GM19463 (cell line): ENCODE measurements around the gene GNB4.

Experiments
- ATAC-seq: cut with Tn5 transposase; IDR thresholded peaks from one replicate; pipeline ENCODE4 v1.9.1; 2021; ENCODE audit warnings: mild to moderate bottlenecking, moderate library complexity; ENCODE audit not compliant: unreplicated experiment

GNB4 gene

DNA sequence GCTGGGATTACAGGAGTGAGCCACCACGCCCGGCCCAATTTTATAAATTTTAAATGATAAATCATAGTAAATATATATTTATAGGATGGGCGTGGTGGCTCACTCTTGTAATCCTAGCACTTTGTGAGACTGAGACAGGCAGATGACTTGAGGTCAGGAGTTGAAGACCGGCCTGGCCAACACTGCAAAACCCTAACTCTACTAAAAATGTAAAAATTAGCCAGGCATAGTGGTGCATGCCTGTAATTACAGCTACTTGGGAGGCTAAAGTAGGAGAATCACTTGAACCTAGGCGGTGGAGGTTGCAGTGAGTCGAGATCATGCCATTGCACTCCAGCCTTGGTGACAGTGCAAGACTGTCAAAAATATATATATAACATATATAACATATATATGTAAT lies 77.3 kb downstream of the GNB4 start:
- ATAC-seq, result no peak

DNA sequence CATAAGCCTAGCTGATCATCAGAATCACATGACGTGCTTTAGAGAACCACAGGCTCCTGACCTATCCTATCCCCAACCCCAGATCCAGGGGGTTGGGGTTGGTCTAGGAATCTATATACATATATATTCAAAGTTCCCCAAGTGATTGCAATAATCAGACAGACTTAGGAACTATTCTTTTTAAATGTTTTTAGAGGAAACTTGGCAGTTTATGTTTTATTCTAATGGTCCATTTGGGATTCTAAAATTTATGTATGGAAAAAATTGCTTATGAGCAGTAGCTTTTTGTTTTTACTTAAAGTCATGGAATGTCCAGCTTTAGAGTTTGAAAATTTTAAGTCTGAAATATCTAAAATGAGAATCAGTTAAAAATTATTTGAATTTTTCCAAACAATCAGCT lies 81.6 kb downstream of the GNB4 start:
- ATAC-seq, result no peak

DNA sequence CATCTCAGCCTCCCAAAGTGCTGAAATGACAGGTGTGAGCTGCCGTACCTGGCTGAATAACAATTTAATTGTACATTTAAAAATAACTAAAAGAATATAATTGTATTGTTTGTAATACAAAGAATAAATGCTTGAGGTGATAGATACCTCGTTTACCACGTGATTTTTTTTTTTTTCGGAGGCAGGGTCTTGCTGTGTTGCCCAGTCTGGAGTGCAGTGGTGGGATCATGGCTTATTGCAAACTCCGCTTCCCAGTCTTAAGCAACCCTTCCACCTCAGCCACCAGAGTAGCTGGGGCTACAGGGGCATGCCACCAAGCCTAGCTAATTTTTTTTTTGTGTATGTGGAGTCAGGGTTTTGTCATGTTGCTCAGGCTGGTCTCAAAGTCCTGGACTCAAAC lies 87.9 kb downstream of the GNB4 start:
- no peak for ATAC-seq

DNA sequence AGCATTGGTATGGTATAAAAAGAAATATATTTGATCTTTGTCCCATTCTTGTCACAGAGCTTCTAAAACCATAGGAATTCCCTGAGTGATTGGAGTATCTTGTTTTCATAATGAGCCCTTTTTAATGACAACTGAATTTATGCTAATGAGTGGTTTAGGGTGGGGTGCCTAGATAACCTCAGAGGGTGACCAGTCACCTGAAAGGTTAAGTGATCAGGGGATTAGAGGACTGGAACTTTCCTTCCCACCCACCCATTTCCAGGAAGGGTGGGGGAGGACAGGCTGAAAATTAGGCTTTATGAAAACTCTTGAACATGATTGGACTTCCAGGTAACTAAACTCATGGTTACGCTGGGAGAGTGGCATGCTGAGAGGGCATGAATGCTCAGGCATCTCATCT lies 95.3 kb downstream of the GNB4 start:
- ATAC-seq, result no peak

DNA sequence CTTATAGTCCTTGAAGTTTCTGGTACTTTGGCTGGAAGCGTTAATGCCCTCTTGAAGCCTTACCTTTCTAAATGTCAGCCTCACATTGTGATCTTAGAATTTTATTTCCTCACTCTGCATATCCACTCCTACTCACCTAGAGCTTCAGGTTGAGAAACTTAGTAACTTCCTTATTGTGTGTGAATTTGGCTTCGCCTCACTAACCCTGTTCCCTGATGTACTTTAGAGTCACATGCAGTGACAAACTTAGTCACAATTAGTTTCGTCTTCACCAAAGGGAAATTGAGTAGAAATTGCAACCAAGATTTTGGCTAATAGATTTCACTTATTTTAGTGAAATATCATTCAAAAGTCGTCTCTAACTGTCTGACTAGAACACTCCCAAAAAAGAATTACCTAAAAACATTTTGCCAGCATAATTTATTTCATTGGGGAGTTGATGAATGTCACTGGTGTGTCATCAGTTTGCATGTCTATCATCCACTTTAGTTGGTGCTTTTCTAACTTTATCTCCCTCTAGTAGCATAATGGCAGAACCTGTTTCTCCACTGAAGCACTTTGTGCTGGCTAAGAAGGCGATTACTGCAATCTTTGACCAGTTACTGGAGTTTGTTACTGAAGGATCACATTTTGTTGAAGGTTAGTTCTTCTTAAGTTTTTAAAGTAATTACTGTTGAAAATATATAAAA lies 102.8 kb downstream of the GNB4 start:
- ATAC-seq, result peak; percentile 40

DNA sequence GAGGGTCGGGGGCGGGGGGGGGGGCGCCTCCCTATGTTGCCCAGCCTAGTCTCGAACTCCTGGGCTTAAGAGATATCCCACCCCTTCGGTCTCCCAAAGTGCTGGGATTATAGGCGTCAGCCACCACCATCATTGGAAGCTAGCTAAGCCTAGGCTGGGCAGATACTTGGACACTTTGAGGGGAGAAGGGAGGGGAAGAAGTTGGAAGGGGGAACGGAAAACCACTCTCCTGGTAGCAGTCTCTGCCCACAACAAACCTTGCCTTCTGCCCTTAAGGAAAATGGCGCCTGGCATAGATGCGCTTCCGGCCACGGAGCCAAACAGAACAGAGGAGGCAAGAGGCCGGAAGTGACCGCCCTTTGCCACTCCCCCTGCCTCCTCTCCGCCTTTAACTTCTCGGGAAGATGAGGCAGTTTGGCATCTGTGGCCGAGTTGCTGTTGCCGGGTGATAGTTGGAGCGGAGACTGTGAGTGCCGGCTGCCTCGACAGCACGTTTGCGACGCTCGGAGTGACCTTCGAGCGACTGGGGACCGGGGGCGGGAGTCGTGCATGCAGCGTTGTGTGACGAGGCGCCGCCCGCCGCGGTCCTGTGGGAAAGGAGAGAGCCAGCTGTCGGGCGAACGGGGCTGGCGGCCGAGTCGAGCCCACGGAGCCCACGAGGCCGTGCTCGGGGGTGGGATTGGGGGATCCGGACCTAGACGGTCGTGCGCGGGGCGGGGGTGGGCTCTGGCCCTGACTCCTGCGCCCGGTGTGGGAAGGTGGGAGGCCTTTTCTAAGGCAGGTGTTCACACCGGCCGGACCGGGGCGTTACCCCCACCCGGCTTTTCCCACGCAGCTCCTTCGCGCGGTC lies 103.7 kb downstream of the GNB4 start, which contains the start of gene MFN1:
Gene MFN1, plus strand, starts transcription at position 365 of the 850 bp plus-strand sequence. CDS start 1,143 bp downstream, outside the sequence.
- peak; percentile 93 for ATAC-seq
